GM12892 (cell line): ENCODE measurements around the gene OR6V1.
"Not testable (repeated sequence)": the region's sequence is repeated elsewhere in the genome, so short reads cannot be mapped to it uniquely, and the experiment has no call there.

Experiments
- DNase-seq: peaks from one replicate; pipeline ENCODE4 v3.0.0; 2011; ENCODE audit not compliant: insufficient read length
- FAIRE-seq: peaks from 2 replicates; lab custom pipeline; 2011; peaks lifted over from hg19 to GRCh38; lab: Jason Lieb, UNC
- POLR2A ChIP-seq: IDR thresholded peaks from 2 replicates; pipeline ENCODE4 v1.6.1; 2011; ENCODE audit warnings: low read depth, low read length, control low read depth
- POLR2AphosphoS5 ChIP-seq: IDR thresholded peaks from 2 replicates; pipeline ENCODE4 v1.6.1; 2011; ENCODE audit warnings: low read depth, low read length, control low read depth
- TAF1 ChIP-seq: IDR thresholded peaks from 2 replicates; pipeline ENCODE4 v1.6.1; 2011; ENCODE audit warnings: low read depth, mild to moderate bottlenecking, control low read depth, low read length, borderline replicate concordance

OR6V1 gene

GRCh38 chr7:143048827-143049226, 3.3 kb upstream of the OR6V1 start:
- no peak for TF ChIP-seq POLR2AphosphoS5
- no peak for TF ChIP-seq TAF1
- no peak for TF ChIP-seq POLR2A
- DNase-seq (no peak), FAIRE-seq (no peak)

- DNase-seq (no peak), FAIRE-seq (no peak)
- no peak for TF ChIP-seq TAF1
- no peak for TF ChIP-seq POLR2AphosphoS5
- TF ChIP-seq POLR2A, result no peak
Measured at GRCh38 chr7:143049362-143049761, 2.8 kb upstream of the OR6V1 start.

GRCh38 chr7:143050931-143051330, 1.2 kb upstream of the OR6V1 start:
- no peak for TF ChIP-seq TAF1
- no peak for TF ChIP-seq POLR2A
- no peak for TF ChIP-seq POLR2AphosphoS5
- FAIRE-seq (no peak), DNase-seq (no peak)

- no peak for DNase-seq
- no peak for FAIRE-seq
- TF ChIP-seq POLR2A (no peak), TAF1 (no peak), POLR2AphosphoS5 (no peak)
Measured at GRCh38 chr7:143054621-143055020, 2.5 kb downstream of the OR6V1 start.

- no peak for DNase-seq
- FAIRE-seq, result no peak
- TF ChIP-seq POLR2AphosphoS5 (no peak), TAF1 (no peak), POLR2A (no peak)
Measured at GRCh38 chr7:143055754-143056153, 3.6 kb downstream of the OR6V1 start.

- no peak for DNase-seq
- FAIRE-seq, result no peak
Measured at GRCh38 chr7:143063741-143064140, 11.6 kb downstream of the OR6V1 start.

DNA sequence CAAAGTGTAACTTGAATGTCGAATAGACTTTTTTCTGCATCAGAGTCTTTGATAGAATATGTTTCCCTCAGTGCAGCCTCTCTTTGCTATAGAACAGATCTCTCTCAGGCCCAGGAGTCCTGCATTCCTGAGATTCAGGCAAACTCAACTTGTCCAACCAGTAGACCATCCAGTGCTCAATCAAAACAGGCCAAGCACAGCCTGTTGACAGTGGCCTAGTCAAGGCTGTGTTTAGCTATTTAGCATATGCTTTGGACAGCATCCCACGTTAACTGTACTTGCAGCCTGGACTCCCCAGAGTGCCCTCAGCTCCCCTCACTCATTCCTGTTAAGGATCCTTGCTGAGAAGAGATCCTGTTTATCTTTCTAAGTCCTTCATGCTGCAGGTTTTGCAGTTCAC, 16.3 kb downstream of the OR6V1 start:
- TF ChIP-seq POLR2AphosphoS5, result no peak
- no peak for TF ChIP-seq POLR2A
- no peak for TF ChIP-seq TAF1
- DNase-seq (no peak), FAIRE-seq (no peak)

More at GRCh38 chr7:143063741-143064140, 11.6 kb downstream of the OR6V1 start:
- TF ChIP-seq TAF1 (no peak), POLR2AphosphoS5 (no peak), POLR2A (no peak)

DNA sequence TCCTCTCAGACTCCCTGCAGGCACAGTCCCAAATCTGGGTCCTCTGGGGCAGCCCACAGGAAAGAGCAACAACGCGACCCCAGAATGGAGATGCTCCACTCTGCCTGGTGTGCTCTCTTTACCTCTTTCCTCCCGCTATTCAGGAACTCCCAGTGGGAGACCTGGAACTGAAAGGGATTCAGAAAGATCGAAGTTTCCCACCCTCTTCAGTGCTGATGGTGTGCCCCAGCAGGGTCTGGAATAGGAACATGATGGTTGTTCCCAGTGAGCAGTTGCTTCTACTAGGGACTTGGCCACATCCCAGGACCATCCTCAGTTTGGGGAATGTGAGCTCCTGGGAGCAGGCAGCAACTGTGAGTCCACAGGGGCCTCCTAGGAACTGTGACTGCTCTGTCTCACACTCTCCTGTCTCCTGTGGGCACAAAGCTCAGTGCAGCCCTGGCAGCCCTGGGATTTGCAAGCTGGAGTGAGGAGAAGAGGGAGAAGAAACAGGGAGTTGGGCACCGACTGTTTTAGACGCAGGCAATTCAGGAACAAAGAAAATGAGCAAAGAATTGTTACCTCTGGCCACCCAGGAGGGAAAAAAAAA, 17.9 kb downstream of the OR6V1 start:
- FAIRE-seq, result no peak
- TF ChIP-seq TAF1 (no peak), POLR2A (no peak), POLR2AphosphoS5 (no peak)
- no peak for DNase-seq

GRCh38 chr7:143073556-143073955, 21.4 kb downstream of the OR6V1 start:
- TF ChIP-seq POLR2A (no peak), POLR2AphosphoS5 (no peak), TAF1 (no peak)
- DNase-seq (no peak), FAIRE-seq (no peak)

DNA sequence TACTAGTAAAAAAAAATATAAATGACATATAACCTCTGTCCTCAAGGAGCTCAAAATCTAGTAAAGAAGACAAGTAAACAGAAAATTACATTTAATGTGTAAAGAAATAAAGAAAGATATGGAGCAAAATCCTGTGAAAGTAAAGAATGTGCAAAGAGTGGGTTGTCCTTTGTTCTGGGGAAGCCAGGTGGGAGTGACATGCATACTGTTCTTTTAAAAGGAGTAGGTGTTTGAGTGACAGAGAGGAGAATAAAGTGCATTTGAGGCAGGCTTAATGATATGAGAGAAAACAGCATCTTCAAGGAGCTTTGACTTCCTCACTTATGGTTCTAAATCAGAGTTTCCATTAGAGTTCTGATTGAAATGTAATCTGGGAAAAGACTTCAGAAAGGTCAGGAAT, 22.0 kb downstream of the OR6V1 start:
- TF ChIP-seq POLR2A (no peak), TAF1 (no peak), POLR2AphosphoS5 (no peak)
- DNase-seq, result no peak
- no peak for FAIRE-seq

DNA sequence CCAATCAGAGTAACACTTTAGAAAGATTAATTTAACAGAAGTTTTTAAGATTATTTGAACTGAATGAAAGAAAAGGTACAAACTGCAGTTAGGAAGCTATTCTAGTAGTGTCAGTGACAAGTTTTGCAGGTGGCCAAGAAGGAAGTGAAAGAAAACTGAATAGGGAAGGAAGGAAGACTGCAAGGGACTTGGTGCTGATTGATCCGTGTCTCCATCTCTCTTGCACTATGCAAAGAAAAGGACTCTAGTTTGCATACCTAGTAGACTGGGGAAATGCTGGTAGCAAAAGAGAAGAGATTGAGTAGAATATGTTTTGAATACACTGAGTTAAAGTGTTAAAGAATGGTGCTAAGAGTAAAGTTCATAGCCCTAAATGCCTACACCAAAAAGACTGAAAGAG, 33.0 kb downstream of the OR6V1 start:
- FAIRE-seq, result no peak
- no peak for DNase-seq
- TF ChIP-seq POLR2A (no peak), TAF1 (no peak), POLR2AphosphoS5 (no peak)

GRCh38 chr7:143085610-143086009, 33.5 kb downstream of the OR6V1 start:
- DNase-seq, FAIRE-seq: not testable (repeated sequence)

GRCh38 chr7:143088549-143089231, 36.5 kb downstream of the OR6V1 start:
- DNase-seq, FAIRE-seq: not testable (repeated sequence)

DNA sequence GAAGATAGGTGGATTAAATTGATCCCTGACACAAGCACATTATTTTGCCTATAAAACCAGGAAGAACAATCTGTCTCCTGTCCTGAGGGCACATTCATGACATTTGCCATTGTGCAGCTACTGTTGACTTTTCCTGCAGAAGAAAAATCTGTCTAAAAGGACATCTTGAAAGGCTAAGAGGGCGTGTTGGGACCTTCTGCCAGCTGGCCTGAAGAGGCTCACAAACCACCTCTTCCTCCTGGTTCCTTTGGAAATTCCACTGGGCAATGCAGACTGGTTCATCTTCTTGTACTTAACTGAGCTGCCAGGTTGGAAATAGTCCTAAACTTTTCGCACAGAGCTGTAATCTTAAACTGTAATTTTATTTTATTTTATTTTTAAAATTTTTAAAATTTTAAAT, 44.0 kb downstream of the OR6V1 start:
- DNase-seq (no peak), FAIRE-seq (no peak)
- TF ChIP-seq POLR2A, result no peak
- no peak for TF ChIP-seq POLR2AphosphoS5
- TF ChIP-seq TAF1, result no peak

DNA sequence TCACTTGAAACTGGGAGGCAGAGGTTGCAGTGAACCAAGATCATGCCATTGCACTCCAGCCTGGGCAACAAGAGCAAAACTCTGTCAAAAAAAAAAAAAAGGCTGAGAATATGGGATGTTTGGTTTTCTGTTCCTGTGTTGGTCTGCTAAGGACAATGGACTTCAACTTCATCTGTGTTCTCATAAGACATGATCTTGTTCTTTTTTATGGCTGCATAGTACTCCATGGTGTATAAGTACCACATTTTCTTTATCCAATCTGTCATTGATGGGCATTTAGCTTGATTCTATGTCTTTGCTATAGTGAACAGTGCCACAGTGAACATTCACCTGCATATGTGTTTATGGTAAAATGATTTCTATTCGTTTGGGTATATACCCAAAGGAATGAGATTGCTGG, 47.4 kb downstream of the OR6V1 start:
- not testable (repeated sequence) for DNase-seq, FAIRE-seq
